HUES48 (cell line): ENCODE data around the gene TRIM29.
"Not testable (repeated sequence)": the region's sequence is repeated elsewhere in the genome, so short reads cannot be mapped to it uniquely, and the experiment has no call there.

Experiments used
- H3K27ac ChIP-seq: one replicate; pipeline ENCODE4 v1.7.0; 2013; ENCODE audit warnings: low read depth, low read length, inconsistent platforms
- H3K27me3 ChIP-seq: 2 replicates; pipeline ENCODE4 v1.6.1; 2013; ENCODE audit warnings: mild to moderate bottlenecking, low read length; ENCODE audit not compliant: control insufficient read depth, insufficient read depth
- H3K36me3 ChIP-seq: 2 replicates; pipeline ENCODE4 v1.6.1; 2013; ENCODE audit warnings: low read length; ENCODE audit not compliant: control insufficient read depth, insufficient read depth
- H3K4me1 ChIP-seq: 2 replicates; pipeline ENCODE4 v1.6.1; 2013; ENCODE audit warnings: mild to moderate bottlenecking, low read length; ENCODE audit not compliant: control insufficient read depth, insufficient read depth
- H3K4me3 ChIP-seq: 2 replicates; pipeline ENCODE4 v1.5.1; 2013; ENCODE audit warnings: mild to moderate bottlenecking, low read depth, low read length
- H3K9ac ChIP-seq: 2 replicates; pipeline ENCODE4 v1.6.1; 2013; ENCODE audit warnings: mild to moderate bottlenecking, low read depth, low read length, moderate library complexity
- H3K9me3 ChIP-seq: 2 replicates; pipeline ENCODE4 v1.6.1; 2013; ENCODE audit warnings: low read length; ENCODE audit not compliant: control insufficient read depth, insufficient read depth

TRIM29 gene

GRCh38 chr11:120181376-120181975 lies 43.6 kb upstream of the TRIM29 start:
- H3K27me3 ChIP-seq: peaks cover 41% of the 10 kb centered on the region
- H3K4me1 ChIP-seq: peaks cover 3% of the 10 kb centered on the region; the same call in 1 of the 2 replicates
- H3K36me3 ChIP-seq: no peaks in the 10 kb centered on the region
- no peak overlapping the region for H3K27ac ChIP-seq
- H3K9ac ChIP-seq: no peak overlapping the region
- no peaks in the 10 kb centered on the region for H3K9me3 ChIP-seq
- no peak overlapping the region for H3K4me3 ChIP-seq

GRCh38 chr11:120180551-120181232 lies 42.8 kb upstream of the TRIM29 start:
- Histone ChIP-seq H3K9ac (no peak overlapping the region), H3K27me3 (peaks cover 41% of the 10 kb centered on the region), H3K4me3 (no peak overlapping the region), H3K27ac (peak overlapping the region; percentile 85), H3K9me3 (no peaks in the 10 kb centered on the region), H3K4me1 (peaks cover 3% of the 10 kb centered on the region; the same call in 1 of the 2 replicates), H3K36me3 (no peaks in the 10 kb centered on the region)

- Histone ChIP-seq H3K27ac (peak overlapping the region; percentile 85), H3K27me3 (peaks cover 44% of the 10 kb centered on the region)
- not testable (repeated sequence) for H3K9me3 ChIP-seq, H3K4me3 ChIP-seq, H3K9ac ChIP-seq, H3K4me1 ChIP-seq, H3K36me3 ChIP-seq
Measured at GRCh38 chr11:120180063-120180462, 42.1 kb upstream of the TRIM29 start.

- no peak overlapping the region for H3K9ac ChIP-seq
- no peak overlapping the region for H3K27ac ChIP-seq
- H3K4me3 ChIP-seq: no peak overlapping the region
- H3K36me3 ChIP-seq: no peaks in the 10 kb centered on the region
- peaks cover 3% of the 10 kb centered on the region; the same call in 1 of the 2 replicates for H3K4me1 ChIP-seq
- no peaks in the 10 kb centered on the region for H3K9me3 ChIP-seq
- H3K27me3 ChIP-seq: peaks cover 49% of the 10 kb centered on the region
Measured at GRCh38 chr11:120179057-120179672, 41.3 kb upstream of the TRIM29 start.

- Histone ChIP-seq H3K27me3 (peaks cover 52% of the 10 kb centered on the region), H3K9ac (no peak overlapping the region), H3K27ac (no peak overlapping the region), H3K4me3 (no peak overlapping the region), H3K36me3 (no peaks in the 10 kb centered on the region), H3K9me3 (no peaks in the 10 kb centered on the region), H3K4me1 (peaks cover 3% of the 10 kb centered on the region; the same call in 1 of the 2 replicates)
Measured at GRCh38 chr11:120178561-120179056, 40.7 kb upstream of the TRIM29 start.

- peaks cover 66% of the 10 kb centered on the region for H3K27me3 ChIP-seq
Measured at GRCh38 chr11:120174866-120175265, 37.0 kb upstream of the TRIM29 start.

GRCh38 chr11:120173807-120174206 lies 35.9 kb upstream of the TRIM29 start:
- no peaks in the 10 kb centered on the region for H3K9me3 ChIP-seq
- no peaks in the 10 kb centered on the region for H3K36me3 ChIP-seq
- peaks cover 74% of the 10 kb centered on the region for H3K27me3 ChIP-seq
- no peak overlapping the region for H3K9ac ChIP-seq
- H3K4me1 ChIP-seq: peaks cover 3% of the 10 kb centered on the region; the same call in 1 of the 2 replicates
- no peak overlapping the region for H3K4me3 ChIP-seq
- H3K27ac ChIP-seq: no peak overlapping the region

More at GRCh38 chr11:120174866-120175265, 37.0 kb upstream of the TRIM29 start:
- no peak overlapping the region for H3K4me3 ChIP-seq
- no peaks in the 10 kb centered on the region for H3K4me1 ChIP-seq
- H3K36me3 ChIP-seq: no peaks in the 10 kb centered on the region
- H3K9ac ChIP-seq: no peak overlapping the region
- H3K27ac ChIP-seq: no peak overlapping the region
- H3K9me3 ChIP-seq: no peaks in the 10 kb centered on the region

- Histone ChIP-seq H3K9me3 (no peaks in the 10 kb centered on the region), H3K27me3 (peaks cover 76% of the 10 kb centered on the region), H3K9ac (no peak overlapping the region), H3K36me3 (no peaks in the 10 kb centered on the region), H3K4me3 (no peak overlapping the region), H3K27ac (no peak overlapping the region), H3K4me1 (peaks cover 3% of the 10 kb centered on the region; the same call in 1 of the 2 replicates)
Measured at GRCh38 chr11:120173019-120173705, 35.2 kb upstream of the TRIM29 start.

- peaks cover 76% of the 10 kb centered on the region for H3K27me3 ChIP-seq
- H3K9me3 ChIP-seq: no peaks in the 10 kb centered on the region
Measured at GRCh38 chr11:120172054-120172911, 34.4 kb upstream of the TRIM29 start.

GRCh38 chr11:120170741-120171261 lies 32.9 kb upstream of the TRIM29 start:
- no peaks in the 10 kb centered on the region for H3K36me3 ChIP-seq
- no peaks in the 10 kb centered on the region for H3K9me3 ChIP-seq
- no peak overlapping the region for H3K4me3 ChIP-seq
- H3K9ac ChIP-seq: no peak overlapping the region
- no peak overlapping the region for H3K27ac ChIP-seq
- H3K4me1 ChIP-seq: peaks cover 3% of the 10 kb centered on the region; the same call in 1 of the 2 replicates
- peaks cover 81% of the 10 kb centered on the region for H3K27me3 ChIP-seq

More at GRCh38 chr11:120172054-120172911, 34.4 kb upstream of the TRIM29 start:
- H3K36me3 ChIP-seq: no peaks in the 10 kb centered on the region
- H3K4me1 ChIP-seq: peaks cover 3% of the 10 kb centered on the region; the same call in 1 of the 2 replicates
- no peak overlapping the region for H3K4me3 ChIP-seq
- no peak overlapping the region for H3K27ac ChIP-seq
- H3K9ac ChIP-seq: no peak overlapping the region
